ENCODE results near the gene AP5B1. TPM values are rescaled to one million over a fixed set of nuclear protein-coding genes. Genes with fewer than 3 reads are reported as not detected.

AP5B1 gene
- total RNA-seq, 2 experiments from 2014 or later: 12.9 to 25.6 TPM

- H3K79me2 ChIP-seq (ENCODE audit: insufficient read depth, low read depth, low read length): no peaks in the 10 kb centered on the region
- H3K4me2 ChIP-seq (ENCODE audit: low read length): peak overlapping the region; percentile 81
- intact Hi-C loops (cut with micrococcal nuclease; ENCODE audit: unreplicated experiment): no loop called here
- H3K27ac ChIP-seq (ENCODE audit: low read depth, low read length, poor library complexity, severe bottlenecking): no peak overlapping the region
- no peak overlapping the region for H2AFZ ChIP-seq (ENCODE audit: low read length)
- no peak for DNase-seq (ENCODE audit: low spot score)
- peak overlapping the region; percentile 80 for H3K4me3 ChIP-seq (ENCODE audit: low read depth, low read length, poor library complexity, severe bottlenecking)
- TF ChIP-seq, protein P1, sequence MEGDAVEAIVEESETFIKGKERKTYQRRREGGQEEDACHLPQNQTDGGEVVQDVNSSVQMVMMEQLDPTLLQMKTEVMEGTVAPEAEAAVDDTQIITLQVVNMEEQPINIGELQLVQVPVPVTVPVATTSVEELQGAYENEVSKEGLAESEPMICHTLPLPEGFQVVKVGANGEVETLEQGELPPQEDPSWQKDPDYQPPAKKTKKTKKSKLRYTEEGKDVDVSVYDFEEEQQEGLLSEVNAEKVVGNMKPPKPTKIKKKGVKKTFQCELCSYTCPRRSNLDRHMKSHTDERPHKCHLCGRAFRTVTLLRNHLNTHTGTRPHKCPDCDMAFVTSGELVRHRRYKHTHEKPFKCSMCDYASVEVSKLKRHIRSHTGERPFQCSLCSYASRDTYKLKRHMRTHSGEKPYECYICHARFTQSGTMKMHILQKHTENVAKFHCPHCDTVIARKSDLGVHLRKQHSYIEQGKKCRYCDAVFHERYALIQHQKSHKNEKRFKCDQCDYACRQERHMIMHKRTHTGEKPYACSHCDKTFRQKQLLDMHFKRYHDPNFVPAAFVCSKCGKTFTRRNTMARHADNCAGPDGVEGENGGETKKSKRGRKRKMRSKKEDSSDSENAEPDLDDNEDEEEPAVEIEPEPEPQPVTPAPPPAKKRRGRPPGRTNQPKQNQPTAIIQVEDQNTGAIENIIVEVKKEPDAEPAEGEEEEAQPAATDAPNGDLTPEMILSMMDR (conservative IDR thresholded peaks at IDR 0.05; ENCODE audit: low read length): no peak
- TF ChIP-seq EZH2phosphoT487 (IDR thresholded peaks at IDR 0.05; ENCODE audit: borderline replicate concordance, low read depth, low read length): no peak
- no peaks in the 10 kb centered on the region for H3K9me2 ChIP-seq (ENCODE audit: insufficient read depth, low read length)
- CTCF ChIA-PET (ENCODE audit: unreplicated experiment): interaction anchor here (0.6 to 1.1 kb wide), 4 partner anchors 12 to 309 kb away, joined by 3 read pairs; no protein-coding TSS in a partner anchor
- no peaks in the 10 kb centered on the region for H3K9me3 ChIP-seq (ENCODE audit: low read length)
- peaks cover 6% of the 10 kb centered on the region for H3K4me1 ChIP-seq (ENCODE audit: insufficient read depth, low read length, poor library complexity, severe bottlenecking)
- H4K20me1 ChIP-seq (ENCODE audit: insufficient read depth, low read length): peaks cover 5% of the 10 kb centered on the region; the same call in 1 of the 2 replicates
- BruUV-seq (replicated peaks): no TSS peak
- H3K36me3 ChIP-seq (ENCODE audit: insufficient read depth, low read length): peaks cover 3% of the 10 kb centered on the region; the same call in 1 of the 2 replicates
- POLR2A ChIA-PET: interaction anchor here (0.8 to 1.1 kb wide), 2 partner anchors 19 to 111 kb away, joined by 3 to 6 read pairs; partner anchors contain the start of gene CCDC85B
Observed at GRCh38 chr11:65779669-65779918, 1.2 kb downstream of the AP5B1 start.

- no peaks in the 10 kb centered on the region for H3K79me2 ChIP-seq (ENCODE audit: insufficient read depth, low read depth, low read length)
- POLR2A ChIA-PET: no interaction called here
- peaks cover 7% of the 10 kb centered on the region for H3K4me1 ChIP-seq (ENCODE audit: insufficient read depth, low read length, poor library complexity, severe bottlenecking)
Observed at GRCh38 chr11:65778901-65779668, 1.7 kb downstream of the AP5B1 start.

More at GRCh38 chr11:65778901-65779668, 1.7 kb downstream of the AP5B1 start:
- no peak for DNase-seq (ENCODE audit: low spot score)
- peaks cover 5% of the 10 kb centered on the region; the same call in 1 of the 2 replicates for H4K20me1 ChIP-seq (ENCODE audit: insufficient read depth, low read length)
- peaks cover 3% of the 10 kb centered on the region; the same call in 1 of the 2 replicates for H3K36me3 ChIP-seq (ENCODE audit: insufficient read depth, low read length)
- no peak overlapping the region for H2AFZ ChIP-seq (ENCODE audit: low read length)
- H3K4me3 ChIP-seq (ENCODE audit: low read depth, low read length, poor library complexity, severe bottlenecking): peak overlapping the region; percentile 80
- no peak overlapping the region for H3K27ac ChIP-seq (ENCODE audit: low read depth, low read length, poor library complexity, severe bottlenecking)
- TF ChIP-seq, protein P1 (conservative IDR thresholded peaks at IDR 0.05; ENCODE audit: low read length): no peak
- TF ChIP-seq EZH2phosphoT487 (IDR thresholded peaks at IDR 0.05; ENCODE audit: borderline replicate concordance, low read depth, low read length): no peak
- BruUV-seq (replicated peaks): no TSS peak
- intact Hi-C loops (cut with micrococcal nuclease; ENCODE audit: unreplicated experiment): no loop called here
- CTCF ChIA-PET (ENCODE audit: unreplicated experiment): interaction anchor here (0.6 to 1.1 kb wide), 4 partner anchors 13 to 310 kb away, joined by 3 read pairs; no protein-coding TSS in a partner anchor
- peak overlapping the region; percentile 81 for H3K4me2 ChIP-seq (ENCODE audit: low read length)
- no peaks in the 10 kb centered on the region for H3K9me3 ChIP-seq (ENCODE audit: low read length)
- H3K9me2 ChIP-seq (ENCODE audit: insufficient read depth, low read length): no peaks in the 10 kb centered on the region
